AG04449 (cell line): ENCODE results near the gene USP17L29.
"Not testable (repeated sequence)": the region's sequence is repeated elsewhere in the genome, so short reads cannot be mapped to it uniquely, and the experiment has no call there.

Experiments used
- CTCF ChIA-PET: fragments of 350-600 bp; formaldehyde crosslinking; extraction: SDS; loops from one replicate; lab custom pipeline; 2021; ENCODE audit warnings: antibody characterized with exemption; lab: Yijun Ruan, JAX
- POLR2A ChIA-PET: fragments of 400-600, 350-600 bp; formaldehyde crosslinking; extraction: SDS; loops from one replicate; lab custom pipeline; 2020; ENCODE audit warnings: antibody characterized with exemption, inconsistent platforms; lab: Yijun Ruan, JAX
- DNase-seq: peaks from one replicate; pipeline ENCODE4 v3.0.0-alpha.2; 2010; ENCODE audit warnings: low read depth, low spot score
- H3K4me3 ChIP-seq: 2 replicates; pipeline ENCODE4 v1.5.1; 2011; ENCODE audit warnings: low read depth, mild to moderate bottlenecking, control low read depth, low read length
- CTCF ChIP-seq: IDR thresholded peaks from one replicate; pipeline ENCODE4 v1.5.1; 2011; ENCODE audit warnings: mild to moderate bottlenecking, moderate library complexity, low read length, control low read depth, inconsistent platforms; ENCODE audit not compliant: insufficient read depth; ENCODE audit errors: missing control alignments

The USP17L29 gene

GRCh38 chr4:9353338-9353737, at the start of gene USP17L29:
Gene USP17L29 (plus strand): TSS chr4:9353638. CDS start chr4:9353638, 0 bp downstream.
- DNase-seq, CTCF ChIA-PET, H3K4me3 ChIP-seq, POLR2A ChIA-PET: not testable (repeated sequence)

DNA sequence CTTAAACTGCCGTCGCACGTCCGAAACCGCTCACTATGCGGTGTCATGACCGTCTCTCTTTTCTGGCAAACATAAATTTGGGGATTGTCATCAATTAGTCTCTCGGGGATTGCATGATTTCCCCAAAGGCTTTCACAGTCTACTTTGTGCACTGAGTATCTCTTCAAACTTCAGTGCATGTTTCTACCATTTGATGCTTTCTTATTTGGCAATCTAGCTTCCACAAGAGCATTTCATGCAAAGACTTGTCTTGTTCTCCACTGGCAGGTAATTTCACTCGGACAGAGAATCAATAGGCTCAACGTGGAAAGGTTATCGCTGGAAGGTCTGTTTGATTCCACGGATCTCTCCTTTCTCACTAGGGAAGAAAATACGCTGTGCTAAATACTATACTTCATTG, 29.2 kb upstream of the USP17L29 start:
- POLR2A ChIA-PET, CTCF ChIA-PET, H3K4me3 ChIP-seq, DNase-seq: not testable (repeated sequence)

GRCh38 chr4:9324865-9325264, 28.6 kb upstream of the USP17L29 start, which contains the start of gene USP17L24:
Gene USP17L24 (plus strand): TSS chr4:9325165. CDS start chr4:9325165, 0 bp downstream.
- DNase-seq, POLR2A ChIA-PET, CTCF ChIA-PET, H3K4me3 ChIP-seq: not testable (repeated sequence)

- POLR2A ChIA-PET, CTCF ChIA-PET, DNase-seq, H3K4me3 ChIP-seq: not testable (repeated sequence)
Measured at GRCh38 chr4:9329611-9330010, 23.8 kb upstream of the USP17L29 start, which contains the start of gene USP17L25. Gene USP17L25 (plus strand): TSS chr4:9329911. CDS start chr4:9329911, 0 bp downstream.

GRCh38 chr4:9334358-9334757, 19.1 kb upstream of the USP17L29 start, which contains the start of gene USP17L26:
Gene USP17L26 (plus strand): TSS chr4:9334658. CDS start chr4:9334658, 0 bp downstream.
- H3K4me3 ChIP-seq, POLR2A ChIA-PET, DNase-seq, CTCF ChIA-PET: not testable (repeated sequence)

DNA sequence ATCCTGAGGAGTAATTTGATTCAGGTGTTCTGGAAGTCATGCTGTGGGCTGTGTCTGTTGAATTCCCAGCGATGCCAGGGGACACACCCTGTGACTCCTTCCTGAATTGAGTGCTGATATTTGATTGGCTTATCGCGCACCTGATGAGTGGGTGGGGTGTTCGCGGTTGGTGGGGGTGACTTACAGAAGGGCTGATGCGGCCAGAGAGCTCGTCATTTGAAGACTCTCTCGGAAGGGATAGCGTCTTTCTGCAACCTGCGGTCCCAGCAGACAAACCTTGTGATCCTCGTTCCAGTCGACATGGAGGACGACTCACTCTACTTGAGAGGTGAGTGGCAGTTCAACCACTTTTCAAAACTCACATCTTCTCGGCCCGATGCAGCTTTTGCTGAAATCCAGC, 14.3 kb upstream of the USP17L29 start, which contains the start of gene USP17L5:
Gene USP17L5 (plus strand): TSS at position 301 of the 400 bp plus-strand sequence. CDS start 0 bp downstream, at position 301.
- H3K4me3 ChIP-seq, DNase-seq, POLR2A ChIA-PET, CTCF ChIA-PET: not testable (repeated sequence)

- POLR2A ChIA-PET, CTCF ChIA-PET, H3K4me3 ChIP-seq, DNase-seq: not testable (repeated sequence)
Measured at GRCh38 chr4:9343848-9344247, 9.6 kb upstream of the USP17L29 start, which contains the start of gene USP17L27. Gene USP17L27 (plus strand): TSS chr4:9344148. CDS start chr4:9344148, 0 bp downstream.

GRCh38 chr4:9348593-9348992, 4.8 kb upstream of the USP17L29 start, which contains the start of gene USP17L28:
Gene USP17L28 (plus strand): TSS chr4:9348893. CDS start chr4:9348893, 0 bp downstream.
- CTCF ChIA-PET, H3K4me3 ChIP-seq, POLR2A ChIA-PET, DNase-seq: not testable (repeated sequence)

DNA sequence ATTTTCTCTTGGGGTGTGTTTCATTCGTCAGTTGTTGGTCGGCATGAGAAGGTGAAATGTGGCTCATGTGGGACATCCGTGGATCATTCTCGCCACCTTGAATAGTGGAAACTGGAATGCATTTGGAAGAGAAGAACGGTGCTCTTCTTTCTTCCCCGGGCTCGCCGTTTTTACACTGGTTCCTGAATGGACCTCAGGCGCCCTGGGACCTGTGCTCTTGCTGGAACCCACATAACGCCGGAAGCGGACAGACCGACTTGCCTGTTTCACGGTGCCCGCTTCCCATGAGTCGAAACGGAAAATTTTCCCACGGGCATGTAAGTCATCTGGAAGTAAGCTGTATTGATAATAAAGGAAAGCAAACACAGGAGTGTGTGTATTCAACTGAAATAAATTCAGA, 2.6 kb upstream of the USP17L29 start:
- CTCF ChIA-PET, POLR2A ChIA-PET, DNase-seq, H3K4me3 ChIP-seq: not testable (repeated sequence)

GRCh38 chr4:9362829-9363228, 9.4 kb downstream of the USP17L29 start, which contains the start of gene USP17L30:
Gene USP17L30 (plus strand): TSS chr4:9363129. CDS start chr4:9363129, 0 bp downstream.
- POLR2A ChIA-PET, H3K4me3 ChIP-seq, CTCF ChIA-PET, DNase-seq: not testable (repeated sequence)

DNA sequence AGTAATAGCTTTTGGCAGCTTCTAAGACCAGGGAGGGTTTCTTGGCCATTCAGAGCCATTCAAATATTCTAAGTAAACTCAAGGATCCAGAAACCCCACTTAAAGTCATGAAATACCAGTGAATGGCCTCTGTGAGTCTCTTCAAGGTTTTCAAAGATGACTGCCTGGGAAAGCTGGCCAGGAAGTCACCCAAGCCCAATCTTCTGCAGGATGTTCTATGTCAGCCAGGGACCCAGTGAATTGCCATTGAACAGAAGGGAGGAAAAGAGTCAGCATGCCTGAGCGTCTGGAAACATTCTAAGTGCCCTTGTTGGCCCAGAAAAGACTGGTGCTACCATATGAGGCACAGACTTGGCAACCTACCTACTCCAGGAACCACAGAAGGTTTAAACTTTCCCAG, 26.4 kb downstream of the USP17L29 start:
- CTCF ChIA-PET, H3K4me3 ChIP-seq, DNase-seq, POLR2A ChIA-PET: not testable (repeated sequence)

GRCh38 chr4:9381012-9381534, 27.6 kb downstream of the USP17L29 start:
- CTCF ChIA-PET, POLR2A ChIA-PET, DNase-seq: not testable (repeated sequence)
- peak overlapping the region; percentile 44 for H3K4me3 ChIP-seq

GRCh38 chr4:9384126-9384525, 30.7 kb downstream of the USP17L29 start:
- DNase-seq, result no peak
- H3K4me3 ChIP-seq, result no peak overlapping the region
- CTCF ChIA-PET, result no interaction called here
- POLR2A ChIA-PET, result no interaction called here
- no peak for TF ChIP-seq CTCF

GRCh38 chr4:9389001-9389400, 35.6 kb downstream of the USP17L29 start:
- H3K4me3 ChIP-seq, CTCF ChIA-PET, DNase-seq, POLR2A ChIA-PET: not testable (repeated sequence)
